HL-60 (cell line): ENCODE data around the gene CNTN5.

Experiments used
- CTCF ChIP-seq: IDR thresholded peaks from one replicate; pipeline ENCODE4 v1.5.1; 2011; ENCODE audit warnings: low read length, control low read depth, inconsistent platforms; ENCODE audit not compliant: insufficient read depth
- POLR2AphosphoS5 ChIP-seq: IDR thresholded peaks from 2 replicates; pipeline ENCODE4 v1.6.1; 2012; ENCODE audit warnings: low read depth
- REST ChIP-seq: IDR thresholded peaks from 2 replicates; pipeline ENCODE4 v1.6.1; 2012; ENCODE audit warnings: low read depth; ENCODE audit not compliant: insufficient replicate concordance

GRCh38 chr11:99682171-99682570, 661.4 kb downstream of the CNTN5 start:
- TF ChIP-seq CTCF (no peak), POLR2AphosphoS5 (no peak), REST (no peak)
